Stimulated activated CD8-positive, alpha-beta memory T cell treated with anti-CD3 and anti-CD28 coated beads, Interleukin-4, amount 100 ng/mL, for 24 hours (primary cell): ENCODE data around the gene CAP2.

ENCODE experiments used
- DNase-seq: peaks from one replicate; pipeline ENCODE4 v3.0.0-alpha.2; 2020; ENCODE audit warnings: low read depth

The CAP2 gene, protein sequence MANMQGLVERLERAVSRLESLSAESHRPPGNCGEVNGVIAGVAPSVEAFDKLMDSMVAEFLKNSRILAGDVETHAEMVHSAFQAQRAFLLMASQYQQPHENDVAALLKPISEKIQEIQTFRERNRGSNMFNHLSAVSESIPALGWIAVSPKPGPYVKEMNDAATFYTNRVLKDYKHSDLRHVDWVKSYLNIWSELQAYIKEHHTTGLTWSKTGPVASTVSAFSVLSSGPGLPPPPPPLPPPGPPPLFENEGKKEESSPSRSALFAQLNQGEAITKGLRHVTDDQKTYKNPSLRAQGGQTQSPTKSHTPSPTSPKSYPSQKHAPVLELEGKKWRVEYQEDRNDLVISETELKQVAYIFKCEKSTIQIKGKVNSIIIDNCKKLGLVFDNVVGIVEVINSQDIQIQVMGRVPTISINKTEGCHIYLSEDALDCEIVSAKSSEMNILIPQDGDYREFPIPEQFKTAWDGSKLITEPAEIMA

DNA sequence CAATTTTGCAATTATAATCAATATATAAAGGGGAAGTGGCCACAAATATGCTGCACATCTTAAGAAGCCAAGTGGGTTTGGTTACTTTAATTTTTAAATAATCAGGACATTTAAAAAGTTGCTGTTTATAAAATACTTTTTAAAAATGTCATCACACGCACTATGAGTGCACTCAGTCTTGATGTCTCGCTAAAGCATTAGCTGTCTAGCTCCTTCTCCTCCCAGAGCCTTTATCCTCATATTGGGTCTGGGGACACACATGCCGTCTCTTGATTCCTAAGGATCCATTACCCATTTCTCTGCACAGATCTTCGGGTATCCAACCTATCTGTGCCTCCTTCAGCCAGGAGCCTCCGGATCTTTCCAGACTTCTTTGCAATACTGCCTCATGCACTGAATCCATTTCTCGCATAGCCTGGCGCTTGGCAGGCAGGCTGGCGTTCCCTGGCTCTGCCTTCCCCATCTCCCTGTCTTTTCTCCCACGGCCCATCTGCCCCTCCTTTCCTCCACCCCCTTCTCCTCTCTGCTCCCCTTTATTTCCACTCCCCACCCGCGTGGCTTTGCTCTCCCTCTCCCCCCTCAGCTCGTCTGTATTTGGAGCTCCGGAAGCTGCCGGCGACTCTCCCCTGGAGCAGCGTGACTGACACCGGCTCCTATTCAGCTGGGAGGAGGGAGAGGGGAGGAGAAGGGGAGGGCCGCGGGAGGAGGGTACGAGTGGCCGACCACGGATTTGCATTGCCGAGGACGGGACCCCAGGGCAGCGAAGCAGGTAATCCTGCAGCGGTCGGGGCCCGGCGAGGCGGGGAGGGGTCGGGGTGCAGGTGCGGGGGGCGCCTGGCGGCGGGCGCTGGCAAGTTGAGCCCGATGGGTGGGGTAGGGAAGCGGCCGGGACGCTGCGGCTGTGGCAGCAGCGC is at the start of gene CAP2:
TSS of gene CAP2 (plus strand) at position 618 of the 914 bp plus-strand sequence. CDS start 27,961 bp downstream, outside the sequence.
- DNase-seq = no peak

DNA sequence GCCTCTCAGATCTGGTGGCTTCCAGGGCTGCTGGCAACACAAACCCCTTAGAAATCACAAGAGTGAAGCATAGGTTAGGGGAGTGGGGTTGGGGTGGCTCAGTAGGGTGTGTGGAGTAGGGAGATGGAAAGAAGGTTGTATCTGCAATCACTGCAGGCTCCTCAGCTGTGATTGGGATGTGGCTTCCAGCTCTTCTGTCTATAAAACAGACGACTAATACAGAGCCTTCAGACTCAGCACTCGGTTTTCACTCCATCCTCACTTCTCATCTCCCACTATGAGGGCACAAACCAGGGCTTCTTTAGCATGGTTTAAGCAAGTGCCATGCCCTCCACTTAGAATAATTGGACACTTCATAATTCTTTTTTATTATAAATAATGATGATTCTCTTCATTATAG is 46.4 kb upstream of the CAP2 start:
- DNase-seq = no peak

DNA sequence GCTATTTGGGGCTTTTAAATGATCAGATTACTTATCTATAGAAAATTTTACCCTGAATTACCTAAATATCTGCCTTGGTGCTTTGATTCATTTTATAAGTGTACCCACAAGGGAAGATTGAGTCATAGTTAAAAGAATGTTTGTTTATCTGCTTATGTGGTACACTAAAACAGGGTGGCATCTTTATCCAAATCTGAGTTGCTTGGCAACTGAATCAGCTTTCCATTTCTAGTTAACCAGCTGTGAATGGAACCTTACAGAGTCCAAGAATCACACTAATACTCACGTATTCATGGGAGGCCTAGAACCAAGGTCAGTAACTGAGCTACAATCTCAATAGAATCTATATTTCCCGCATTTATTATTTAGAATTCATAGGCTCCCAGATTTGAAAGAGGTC is 44.0 kb upstream of the CAP2 start:
- DNase-seq = no peak

DNA sequence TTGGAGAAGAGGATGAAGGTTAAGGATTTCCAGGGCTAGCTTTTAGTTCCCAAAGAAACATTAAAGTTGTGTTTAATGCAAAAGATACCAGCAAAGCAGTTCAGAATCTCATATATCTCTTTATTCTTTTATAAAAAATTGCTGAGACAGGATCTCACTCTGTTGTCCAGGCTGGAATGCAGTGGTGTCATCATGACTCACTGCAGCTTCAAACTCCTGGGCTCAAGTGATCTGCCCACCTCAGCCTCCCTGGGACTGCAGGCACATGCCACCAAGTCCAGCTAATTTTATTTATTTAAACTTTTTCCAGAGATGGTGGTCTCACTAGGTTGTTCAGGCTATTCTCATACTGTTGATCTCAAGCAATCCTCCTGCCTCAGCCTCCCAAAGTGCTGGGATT is 41.1 kb upstream of the CAP2 start:
- no peak for DNase-seq

DNA sequence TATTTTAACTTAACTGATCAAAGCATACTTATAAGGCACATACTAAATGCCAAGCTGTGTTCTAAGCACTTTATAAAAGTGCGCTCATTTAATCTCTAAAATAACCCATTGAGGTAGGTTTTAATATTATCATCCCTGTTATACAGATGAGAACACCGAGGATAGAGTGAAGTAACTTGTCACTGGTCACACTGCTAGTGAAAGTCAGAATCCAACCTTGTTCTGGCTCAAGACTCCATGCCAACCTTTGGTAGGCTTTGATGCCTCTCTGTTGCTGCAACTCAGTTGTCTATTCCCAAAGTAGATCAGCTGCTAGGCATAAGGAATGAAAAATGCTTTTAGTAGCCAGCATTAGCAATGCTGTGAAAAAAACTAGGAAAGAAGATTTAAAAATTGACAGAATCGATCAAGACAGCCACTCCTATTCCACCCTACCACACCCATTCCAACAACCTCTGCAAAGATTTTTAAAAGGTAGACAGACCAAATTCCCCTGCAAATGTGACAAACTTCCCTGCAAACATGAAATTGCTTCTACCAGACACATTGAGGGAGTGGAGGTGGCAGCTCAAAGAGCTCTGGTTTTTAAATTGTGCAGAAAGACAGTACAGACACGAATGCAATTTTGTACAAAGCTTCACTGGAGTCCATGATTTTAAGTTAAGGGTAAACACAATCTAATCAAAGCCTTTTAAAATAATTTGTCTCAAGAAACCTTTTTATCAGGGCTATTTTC is 39.8 kb upstream of the CAP2 start:
- DNase-seq = no peak

DNA sequence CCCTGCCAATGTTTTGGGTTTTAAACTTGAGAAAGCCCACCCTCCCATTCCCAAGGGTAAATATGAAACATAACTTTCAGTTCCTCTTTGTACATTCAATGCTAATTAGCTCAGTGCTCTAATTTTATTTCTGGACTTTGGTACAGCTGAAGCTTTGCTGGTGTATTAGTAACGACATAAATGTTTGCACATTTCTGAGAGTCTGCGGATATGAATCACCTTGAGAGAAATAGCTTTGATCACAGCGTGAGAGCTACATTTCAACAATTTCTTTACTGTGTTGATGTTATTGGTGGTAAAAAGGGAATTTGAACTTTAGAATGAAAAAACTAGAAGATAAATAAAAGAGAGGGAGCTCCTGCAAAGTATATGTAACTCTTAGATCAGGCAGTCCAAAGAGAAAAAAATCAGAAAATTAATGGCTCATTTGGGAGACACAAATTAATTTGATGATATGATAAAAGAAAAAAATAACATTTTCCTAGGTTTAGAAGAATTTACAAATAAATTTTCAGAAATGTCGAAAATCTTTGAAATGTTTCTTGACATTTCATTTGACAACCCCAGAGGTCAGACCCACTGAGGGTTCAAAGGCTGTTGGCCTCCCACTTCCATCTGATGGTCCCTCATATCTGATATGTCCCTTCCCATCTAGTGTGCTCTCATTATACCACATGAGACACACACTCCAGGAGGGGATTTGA is 38.5 kb upstream of the CAP2 start:
- DNase-seq = no peak

DNA sequence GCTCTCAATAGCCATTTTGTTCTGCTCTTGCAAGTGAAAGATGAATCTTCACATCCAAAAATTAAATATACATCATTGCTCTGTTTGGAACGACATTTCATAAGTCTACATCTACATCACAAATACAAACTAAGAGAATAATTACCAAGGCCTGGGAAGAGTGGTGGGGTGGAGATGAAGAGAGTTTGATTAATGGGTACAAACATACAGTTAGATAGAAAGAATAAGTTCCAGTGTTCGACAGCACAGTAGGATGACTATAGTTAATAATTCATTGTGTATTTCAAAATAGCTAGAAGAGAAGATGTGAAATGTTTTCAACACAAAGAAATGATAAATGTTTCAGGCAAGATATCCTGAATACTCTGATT is 38.0 kb upstream of the CAP2 start:
- DNase-seq = no peak

DNA sequence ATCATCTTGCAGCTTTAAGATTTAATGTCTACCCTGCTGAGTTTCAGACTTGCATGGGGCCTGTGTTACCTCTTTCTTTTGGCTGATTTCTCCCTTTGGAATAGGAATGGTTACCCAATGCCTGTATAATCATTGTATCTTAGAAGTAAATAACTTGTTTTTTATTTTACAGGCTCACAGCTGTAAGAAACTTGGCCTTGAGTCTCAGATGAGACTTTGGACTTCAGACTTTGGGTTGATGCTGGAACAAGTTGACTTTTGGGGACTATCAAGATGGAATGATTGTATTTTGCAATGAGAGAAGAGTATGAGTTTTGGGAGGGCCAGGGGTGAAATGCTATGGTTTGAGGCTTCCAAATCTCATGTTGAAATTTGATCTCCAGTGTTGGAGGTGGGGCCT is 34.9 kb upstream of the CAP2 start:
- DNase-seq = no peak

DNA sequence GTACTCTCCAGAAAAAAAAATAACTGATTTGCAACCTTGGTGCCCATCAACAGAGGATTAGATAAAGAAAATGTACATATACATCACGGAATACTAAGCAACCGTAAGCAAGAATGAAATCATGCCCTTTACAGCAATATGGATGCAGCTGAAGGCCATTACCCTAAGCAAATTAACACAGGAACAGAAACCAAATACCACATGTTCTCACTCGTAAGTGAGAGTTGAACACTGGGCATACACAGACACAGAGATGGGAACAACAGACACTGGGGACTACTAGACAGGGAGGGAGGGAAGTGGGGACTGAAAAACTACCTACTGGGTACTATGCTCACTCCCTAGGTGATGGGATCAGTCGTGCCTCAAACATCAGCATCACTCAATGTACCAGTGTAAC is 32.8 kb upstream of the CAP2 start:
- no peak for DNase-seq

DNA sequence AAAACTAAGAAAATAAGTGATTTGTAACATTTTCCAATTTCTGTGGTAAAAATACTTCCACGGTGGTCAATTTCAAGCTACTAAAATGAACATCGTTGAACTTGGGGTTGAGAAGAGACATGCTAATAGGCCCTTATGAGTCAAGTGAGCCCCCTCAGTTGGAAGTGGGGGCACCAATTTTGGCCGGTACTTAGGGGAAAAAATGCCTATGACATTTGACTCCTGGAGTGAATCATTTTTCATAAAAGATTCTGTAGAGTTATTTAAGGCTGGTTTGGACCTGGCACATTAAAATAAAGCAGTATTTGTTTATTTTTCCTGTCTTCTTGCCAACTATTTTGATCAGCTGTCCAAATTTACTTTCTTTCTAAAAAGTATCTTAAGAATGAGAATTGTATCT is 32.4 kb upstream of the CAP2 start:
- DNase-seq = no peak

DNA sequence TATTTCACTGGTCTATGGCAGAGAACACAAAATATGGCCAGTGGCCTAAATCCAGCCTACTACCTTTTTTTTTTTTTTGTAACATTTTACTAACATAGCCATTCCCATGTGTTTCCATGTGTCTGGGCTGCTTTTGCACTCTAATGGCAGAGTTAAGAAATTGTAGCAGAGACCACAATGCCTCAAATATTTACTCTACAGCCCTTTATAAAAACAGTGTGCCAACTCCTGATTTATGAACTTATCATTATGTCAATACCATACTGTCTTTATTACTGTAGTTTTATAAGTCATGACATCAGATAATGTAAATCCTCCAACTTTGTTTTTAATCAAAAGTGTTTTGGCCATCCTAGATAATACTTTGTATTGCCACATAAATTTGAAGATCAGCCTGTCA is 27.4 kb upstream of the CAP2 start:
- no peak for DNase-seq

DNA sequence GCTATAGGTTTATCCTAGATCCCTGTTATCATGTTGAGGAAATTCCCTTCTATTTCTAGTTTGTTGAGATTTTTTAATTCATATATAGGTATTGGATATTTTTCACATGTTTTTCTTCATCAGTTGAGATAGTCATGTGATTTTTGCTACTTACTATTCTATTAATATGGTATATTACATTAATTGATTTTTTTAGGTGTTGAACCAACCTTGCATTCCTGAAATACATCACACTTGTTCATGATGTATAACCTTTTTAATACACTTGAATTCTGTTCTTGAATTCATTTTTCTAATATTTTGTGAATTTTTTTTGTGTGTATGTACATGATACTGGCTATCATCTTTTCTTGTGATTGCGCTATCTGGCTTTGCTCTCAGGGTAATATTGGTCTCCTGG is 25.5 kb upstream of the CAP2 start:
- no peak for DNase-seq

DNA sequence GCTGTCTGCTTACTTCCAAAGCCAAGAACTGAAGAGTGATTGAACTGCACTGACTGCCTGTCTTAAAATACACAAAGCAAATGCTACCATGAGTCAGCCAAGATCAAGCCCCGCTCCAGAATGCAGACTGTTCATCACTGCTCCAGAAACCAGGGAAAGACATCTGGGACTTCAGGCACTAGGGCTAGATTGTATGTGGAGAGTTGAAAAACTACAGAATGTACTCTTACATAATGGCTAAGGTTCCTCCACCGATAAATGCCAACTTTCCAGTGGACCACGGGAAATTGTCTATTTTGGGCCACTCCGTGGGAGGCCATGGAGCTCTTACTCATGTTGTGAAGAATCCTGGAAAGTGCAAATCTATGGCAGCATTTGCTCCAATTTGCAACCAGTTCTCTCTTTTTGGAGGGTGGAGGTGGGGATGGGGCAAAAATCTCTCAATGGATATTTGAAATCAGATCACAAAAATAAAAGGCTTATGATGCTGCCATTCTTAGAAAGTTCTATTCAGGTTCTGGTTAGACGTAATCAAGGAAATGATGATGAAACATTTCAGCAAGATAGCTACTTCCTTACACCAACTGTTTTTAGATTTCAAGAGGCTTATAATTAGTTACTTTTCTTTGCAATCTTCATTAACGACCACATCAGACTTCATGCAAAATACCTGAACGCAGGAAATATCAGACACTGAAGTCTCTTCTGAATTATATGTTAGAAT is 11.8 kb upstream of the CAP2 start:
- no peak for DNase-seq

DNA sequence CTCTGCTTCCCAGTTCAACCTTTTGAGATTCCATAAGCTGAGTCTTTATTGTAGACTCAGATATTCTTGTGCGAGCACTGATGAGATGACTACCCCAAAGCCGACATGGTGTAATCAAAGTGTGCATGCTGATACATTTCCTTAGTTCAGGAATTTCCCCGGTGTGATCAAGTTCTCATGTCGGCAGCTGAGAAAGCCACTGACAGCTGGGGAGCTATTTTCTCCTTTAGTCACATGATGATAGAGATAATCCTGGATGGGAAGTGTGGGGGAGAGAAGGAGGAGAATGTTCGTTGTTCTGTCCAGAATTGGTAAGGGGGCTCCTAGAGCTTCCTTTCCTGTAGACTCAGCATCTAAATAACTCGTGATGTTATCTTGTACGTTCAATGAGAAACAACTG is 7.7 kb upstream of the CAP2 start:
- no peak for DNase-seq

DNA sequence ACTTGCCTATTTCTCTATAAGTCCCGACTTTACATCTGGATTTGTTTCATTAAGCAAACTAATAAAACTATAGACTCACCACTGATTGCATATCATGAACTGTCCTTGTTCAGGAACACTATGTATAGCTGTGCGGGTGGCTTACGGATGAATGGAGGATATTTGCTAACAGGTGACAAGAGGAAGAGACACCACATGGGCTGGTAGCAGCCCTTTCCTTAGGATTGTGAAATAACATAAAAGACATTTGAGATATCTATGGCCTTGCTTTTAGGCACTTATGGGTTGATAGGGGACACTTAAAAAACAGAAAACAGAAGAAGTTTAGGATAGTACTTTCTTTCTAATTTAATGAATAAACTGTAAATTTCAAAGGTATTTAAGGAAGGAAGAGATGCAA is 5.0 kb upstream of the CAP2 start:
- DNase-seq = no peak

DNA sequence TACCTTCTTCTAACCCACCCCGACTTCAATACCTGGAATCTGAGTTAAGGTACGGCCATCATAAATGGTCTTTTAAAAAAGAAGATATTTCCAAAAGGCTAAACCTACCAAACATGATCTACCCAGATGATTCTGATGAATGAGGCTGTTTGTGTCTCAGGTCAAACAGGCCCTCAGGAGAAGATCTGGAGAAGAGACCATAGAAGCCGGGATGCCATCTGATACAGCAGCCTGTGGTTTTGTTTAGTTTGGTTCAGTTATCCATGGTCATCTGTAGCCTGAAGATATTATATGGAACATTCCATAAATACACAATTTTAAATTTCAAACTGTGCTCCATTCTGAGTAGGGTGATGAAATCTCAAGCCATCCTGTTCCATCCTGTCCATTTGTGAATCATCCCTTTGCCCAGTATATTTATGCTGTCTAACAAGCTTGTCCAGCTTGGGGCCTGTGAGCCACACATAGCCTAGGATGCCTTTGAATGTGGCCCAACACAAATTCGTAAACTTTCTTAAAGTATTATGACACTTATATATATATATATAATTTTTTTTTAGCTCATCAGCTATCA is 4.0 kb upstream of the CAP2 start:
- no peak for DNase-seq

DNA sequence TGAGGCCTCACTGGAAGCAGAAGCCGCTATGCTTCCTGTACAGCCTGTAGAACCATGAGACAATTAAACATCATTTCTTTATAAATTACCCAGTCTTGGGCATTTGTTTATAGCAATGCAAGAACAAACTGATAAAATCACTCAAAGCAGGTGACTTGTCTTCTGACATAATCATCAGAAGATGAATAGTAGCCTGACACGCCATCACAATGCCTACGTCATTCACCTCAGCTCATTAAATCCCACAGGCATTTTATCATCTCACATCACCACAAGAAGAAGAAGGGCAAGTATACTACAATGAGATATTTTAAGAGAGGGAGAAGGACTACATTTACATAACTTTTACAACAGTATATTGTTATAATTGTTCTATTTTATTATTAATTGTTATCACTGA is 3.1 kb upstream of the CAP2 start:
- no peak for DNase-seq

DNA sequence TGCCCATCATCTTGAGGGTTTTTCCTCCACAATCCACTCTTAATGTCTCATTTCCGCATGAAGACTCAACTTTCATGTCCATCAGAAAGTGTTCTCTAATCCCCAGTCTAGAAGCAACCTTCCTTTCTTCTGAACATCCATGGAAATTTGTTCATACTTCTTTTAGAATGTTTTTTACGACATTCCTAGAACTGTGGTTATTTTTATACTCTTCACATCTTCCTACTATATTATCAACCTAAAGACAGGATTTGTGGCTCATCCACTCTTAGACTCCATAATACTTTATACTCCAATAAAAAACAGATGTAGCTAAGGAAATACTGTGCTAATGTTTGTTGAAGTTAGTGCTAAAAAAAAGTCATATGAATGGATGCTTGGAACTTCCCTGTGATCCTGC is 1.4 kb upstream of the CAP2 start:
- no peak for DNase-seq

DNA sequence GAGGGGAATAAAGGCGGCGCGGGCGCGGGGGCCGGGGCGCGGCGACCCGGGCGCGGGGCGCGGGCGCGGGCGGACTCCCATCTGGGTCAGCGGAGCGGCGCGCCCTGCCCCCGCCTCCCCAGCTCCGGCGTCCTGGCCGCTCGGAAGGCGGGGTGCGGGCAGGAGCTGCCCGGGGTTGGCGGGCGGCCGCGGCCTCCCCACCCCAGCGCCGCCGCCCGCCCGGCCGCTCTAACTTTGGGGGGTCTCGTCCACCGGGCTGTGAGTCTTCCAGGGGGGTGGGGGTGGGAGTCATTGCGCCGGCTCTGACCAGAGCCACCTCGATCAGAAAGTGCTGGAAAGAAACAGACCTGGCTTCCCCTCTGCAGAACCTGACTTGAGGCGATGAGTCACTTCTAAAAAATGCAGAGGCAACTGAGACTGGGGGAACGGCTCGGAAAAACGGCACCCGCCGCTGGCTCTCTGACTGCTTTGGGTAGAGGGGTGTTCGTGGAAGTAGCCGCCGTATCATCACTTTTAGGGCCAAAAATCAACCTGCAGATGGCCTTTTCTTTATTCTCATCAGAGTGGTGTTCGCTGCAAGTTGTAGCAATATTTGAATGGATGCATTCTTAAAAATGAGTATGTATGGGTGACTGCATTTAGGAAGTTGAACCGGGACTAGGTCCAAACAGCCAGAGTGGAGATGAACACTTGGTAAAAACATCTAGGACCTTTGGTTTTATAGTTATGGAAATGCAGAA is 667 bp downstream of the CAP2 start:
- no peak for DNase-seq

DNA sequence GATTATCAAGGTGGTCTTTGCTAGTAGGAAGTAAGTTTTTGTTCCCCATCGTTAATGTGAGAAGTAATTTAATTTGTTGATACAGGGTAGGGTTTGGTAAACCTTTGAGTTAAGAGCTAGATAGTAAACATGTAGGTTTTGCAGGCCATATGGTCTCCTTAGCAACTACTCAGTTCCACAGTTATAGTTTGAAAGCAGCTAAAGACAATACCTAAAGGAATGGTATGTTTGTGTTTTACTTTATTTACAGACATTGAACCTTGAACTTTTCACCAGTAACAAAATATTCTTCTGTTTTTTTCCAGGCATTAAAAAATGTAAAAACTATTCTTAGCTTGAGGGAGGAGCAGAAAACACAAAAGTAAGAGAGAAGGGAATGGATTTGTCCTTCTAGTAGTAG is 1.7 kb downstream of the CAP2 start:
- no peak for DNase-seq
